HEK293T (cell line): ENCODE measurements around the gene ADCY1.

Experiments
- ARNT ChIP-seq: fragments of 450-650 bp; IDR thresholded peaks from 2 replicates; pipeline ENCODE4 v1.6.1; 2017; ENCODE audit warnings: mild to moderate bottlenecking
- CTBP1 ChIP-seq: fragments of 450-650 bp; IDR thresholded peaks from 2 replicates; pipeline ENCODE4 v1.6.1; 2016; ENCODE audit warnings: borderline replicate concordance
- FOXA1 ChIP-seq: fragments of 450-650 bp; IDR thresholded peaks from 2 replicates; pipeline ENCODE4 v1.6.1; 2016; ENCODE audit warnings: mild to moderate bottlenecking
- FOXM1 ChIP-seq: fragments of 450-650 bp; IDR thresholded peaks from 2 replicates; pipeline ENCODE4 v1.6.1; 2017; ENCODE audit warnings: mild to moderate bottlenecking, borderline replicate concordance
- HDGF ChIP-seq: fragments of 450-650 bp; IDR thresholded peaks from 2 replicates; pipeline ENCODE4 v1.6.1; 2017; ENCODE audit warnings: antibody characterized with exemption, borderline replicate concordance
- L3MBTL2 ChIP-seq: fragments of 450-650 bp; conservative IDR thresholded peaks from 2 replicates; pipeline ENCODE4 v1.6.1; 2016; ENCODE audit warnings: mild to moderate bottlenecking
- SP1 ChIP-seq: fragments of 450-650 bp; IDR thresholded peaks from 2 replicates; pipeline ENCODE4 v1.6.1; 2017
- SUZ12 ChIP-seq: fragments of 450-650 bp; IDR thresholded peaks from 2 replicates; pipeline ENCODE4 v1.6.1; 2016; ENCODE audit warnings: mild to moderate bottlenecking
- ZNF384 ChIP-seq: fragments of 450-650 bp; IDR thresholded peaks from 2 replicates; pipeline ENCODE4 v1.6.1; 2016

GRCh38 chr7:45566386-45566785, 7.8 kb upstream of the ADCY1 start:
- TF ChIP-seq L3MBTL2 (no peak), HDGF (no peak), SUZ12 (no peak), SP1 (no peak), FOXM1 (no peak), FOXA1 (no peak), ZNF384 (no peak), CTBP1 (no peak), ARNT (no peak)
